Uterine smooth muscle cell (primary cell): ENCODE data around the gene STX4. TPM values are rescaled to one million over a fixed set of nuclear protein-coding genes. Genes with fewer than 3 reads are reported as not detected.

ENCODE experiments used
- total RNA-seq: library from RNA; depleted of rRNA; stranded (reverse); fragments of >200 nt; gene quantifications from 2 replicates; pipeline ENCODE4 v1.2.3, GENCODE V29; 2014

Gene STX4
- 26.0 and 31.5 TPM in 2 replicates for total RNA-seq

GRCh38 chr16:31032736-31033708, at the start of gene STX4:
STX4 (plus strand) TSS chr16:31033558; CDS start chr16:31033806, 248 bp downstream.

GRCh38 chr16:30984669-30985400, 48.5 kb upstream of the STX4 start, which contains the start of gene HSD3B7:
HSD3B7 (plus strand) TSS chr16:30985207; CDS start chr16:30985659, 452 bp downstream.

GRCh38 chr16:31010585-31011325, 22.6 kb upstream of the STX4 start, which contains the start of gene STX1B:
STX1B (minus strand) TSS chr16:31010638; CDS start chr16:31010396, 242 bp downstream.

GRCh38 chr16:31073970-31074813, 40.8 kb downstream of the STX4 start, which contains the start of the genes ZNF646 and ZNF668:
ZNF646 (plus strand) TSS chr16:31074422; CDS start chr16:31076325, 1,903 bp downstream.
ZNF668 (minus strand) TSS chr16:31074240; CDS start chr16:31064459, 9,781 bp downstream.

GRCh38 chr16:31088459-31089183, 55.3 kb downstream of the STX4 start, which contains the start of gene PRSS53:
PRSS53 (minus strand) TSS chr16:31088943; CDS start chr16:31088809, 134 bp downstream.

Other genes starting within 250 kb of the STX4 start
- gene ZNF629, start 246.4 kb upstream of the STX4 start, total RNA-seq: 7.3 and 7.9 TPM in 2 replicates
- gene BCL7C, start 139.5 kb upstream of the STX4 start, total RNA-seq: 51.4 and 53.5 TPM in 2 replicates
- gene CTF1, start 136.9 kb upstream of the STX4 start, total RNA-seq: 2.2 and 3.0 TPM in 2 replicates
- 20.0 and 28.0 TPM in 2 replicates for gene FBXL19, start 110.0 kb upstream of the STX4 start, total RNA-seq
- 24.9 and 35.2 TPM in 2 replicates for gene ORAI3, start 84.5 kb upstream of the STX4 start, total RNA-seq
- gene SETD1A, start 75.8 kb upstream of the STX4 start, total RNA-seq: 2.7 and 6.6 TPM in 2 replicates
- 28.0 and 35.6 TPM in 2 replicates for gene HSD3B7, start 48.4 kb upstream of the STX4 start, total RNA-seq
- 2.1 and 2.5 TPM in 2 replicates for gene STX1B, start 22.9 kb upstream of the STX4 start, total RNA-seq
- 10.6 and 14.1 TPM in 2 replicates for gene ZNF668, start 40.7 kb downstream of the STX4 start, total RNA-seq
- gene ZNF646, start 40.9 kb downstream of the STX4 start, total RNA-seq: 13.9 and 15.1 TPM in 2 replicates
- gene PRSS53, start 55.4 kb downstream of the STX4 start, total RNA-seq: 2.7 and 3.2 TPM in 2 replicates
- 98.5 and 142 TPM in 2 replicates for gene VKORC1, start 61.2 kb downstream of the STX4 start, total RNA-seq
- gene BCKDK, start 74.8 kb downstream of the STX4 start, total RNA-seq: 16.9 and 18.6 TPM in 2 replicates
- 33.6 and 37.0 TPM in 2 replicates for gene KAT8, start 84.1 kb downstream of the STX4 start, total RNA-seq
- gene PRSS8, start 102.2 kb downstream of the STX4 start, total RNA-seq: not detected in 2 replicates
- 0.33 and 0.75 TPM in 2 replicates for gene PRSS36, start 116.5 kb downstream of the STX4 start, total RNA-seq
- gene FUS, start 146.6 kb downstream of the STX4 start, total RNA-seq: 79.6 and 121 TPM in 2 replicates
- 57.3 and 76.4 TPM in 2 replicates for gene PYCARD, start 169.2 kb downstream of the STX4 start, total RNA-seq
- under 0.01 TPM in 1 of 2 replicates, not detected in the other for gene TRIM72, start 180.6 kb downstream of the STX4 start, total RNA-seq
- gene PYDC1, start 183.6 kb downstream of the STX4 start, total RNA-seq: not detected in 2 replicates
- 0.11 TPM in 1 of 2 replicates, not detected in the other for gene ITGAM, start 226.4 kb downstream of the STX4 start, total RNA-seq